Esophagus muscularis mucosa (tissue), 4 donors: ENCODE data around the gene CHAF1A. TPM values are rescaled to one million over a fixed set of nuclear protein-coding genes. Genes with fewer than 3 reads are reported as not detected.
A peak's percentile ranks its signal among the peaks of the same experiment; 100 is the strongest.

Experiments used
- DNase-seq: peaks from one replicate; pipeline ENCODE4 v3.0.0-alpha.2; 2017; ENCODE audit errors: extremely low spot score
- H3K27ac ChIP-seq, 4 donors: fragments of 200-600 bp; sonication (generic); replicated peaks in 1 of 4; 1 replicate in 3 of 4; 2 replicates in 1 of 4; pipeline ENCODE4 v1.5.1; 2016 to 2019; ENCODE audit warnings: mild to moderate bottlenecking in 1 of 4
- H3K27me3 ChIP-seq, 4 donors: fragments of 200-600 bp; sonication (generic); one replicate each; pipeline versions ENCODE4 v1.5.1 to v1.6.0; 2016 to 2019
- H3K36me3 ChIP-seq, 4 donors: fragments of 200-600 bp; sonication (generic); one replicate each; pipeline ENCODE4 v1.5.1; 2016 to 2019
- H3K4me1 ChIP-seq, 4 donors: fragments of 200-600 bp; sonication (generic); one replicate each; pipeline ENCODE4 v1.5.1; 2016 to 2019
- H3K4me3 ChIP-seq, 4 donors: fragments of 200-600 bp; sonication (generic); 1 replicate in 2 of 4; 2 replicates in 2 of 4; pipeline ENCODE4 v1.5.1; 2016 to 2019; ENCODE audit warnings: mild to moderate bottlenecking in 4 of 4, moderate library complexity in 1 of 4
- H3K9me3 ChIP-seq, 4 donors: fragments of 200-600 bp; sonication (generic); 1 replicate in 3 of 4; 2 replicates in 1 of 4; pipeline ENCODE4 v1.5.1; 2016 to 2019
- CTCF ChIP-seq, 3 experiments: fragments of 200-600 bp in 2 of 3; fragments of 450-650 bp in 1 of 3; sonication (generic) in 2 of 3; IDR thresholded peaks; one replicate each; pipeline ENCODE4 v1.5.1; 2017 to 2019; ENCODE audit warnings: antibody characterized with exemption in 3 of 3, mild to moderate bottlenecking in 2 of 3, moderate library complexity in 1 of 3
- EP300 ChIP-seq: sonication (generic); formaldehyde crosslinking; IDR thresholded peaks from one replicate; pipeline ENCODE4 v1.6.1; 2017; ENCODE audit warnings: antibody characterized with exemption
- POLR2A ChIP-seq: fragments of 450-650 bp; IDR thresholded peaks from one replicate; pipeline ENCODE4 v1.6.1; 2017; ENCODE audit warnings: antibody characterized with exemption, moderate library complexity, mild to moderate bottlenecking, low read depth
- POLR2AphosphoS5 ChIP-seq, 2 donors: sonication (generic); formaldehyde crosslinking; IDR thresholded peaks; one replicate each; pipeline ENCODE4 v1.6.1; 2017; ENCODE audit warnings: antibody characterized with exemption in 2 of 2
- WGBS: methylation state at CpG from one replicate; pipeline ENCODE4 v1.1.5; 2018; 5-methylcytosine and 5-hydroxymethylcytosine counted together
- intact Hi-C: fragments of 100-400 bp; cut with DNase I; formaldehyde crosslinking; loops from one replicate; pipeline ENCODE4 v1.15.1; 2023
- total RNA-seq, 4 donors: library from RNA; depleted of rRNA; stranded (reverse); fragments of >200 nt; gene quantifications; one replicate each; pipeline versions ENCODE4 v1.1.0 to v1.2.1, GENCODE V29; 2016

The CHAF1A gene
- total RNA-seq, 4 donors from 2014 or later: 4.6 to 14.6 (median 7.6) TPM

GRCh38 chr19:4403005-4403761 is 743 bp downstream of the CHAF1A start:
- Histone ChIP-seq H3K9me3 (no peaks in the 10 kb centered on the region), H3K4me3 (peak overlapping the region; percentile 78 to 98 (median 88)), H3K36me3 (no peaks in the 10 kb centered on the region), H3K27me3 (no peaks in the 10 kb centered on the region), H3K27ac (peak overlapping the region; percentile 79 to 94 (median 92)), H3K4me1 (peaks cover 35 to 44% (median 40%) of the 10 kb centered on the region in 4 donors)
- WGBS: 24% methylated on average over 10 of the region's 32 CpGs
- DNase-seq: no peak
- intact Hi-C loops: no loop called here
- TF ChIP-seq POLR2AphosphoS5 (IDR thresholded peaks at IDR 0.05) (no peak), EP300 (no peak)

- Histone ChIP-seq H3K4me1 (peaks cover 16 to 23% (median 21%) of the 10 kb centered on the region in 4 donors), H3K27me3 (no peaks in the 10 kb centered on the region), H3K27ac (no peak overlapping the region), H3K36me3 (peaks cover 0 to 16% (median 10%) of the 10 kb centered on the region in 4 donors), H3K4me3 (no peak overlapping the region), H3K9me3 (no peaks in the 10 kb centered on the region)
- intact Hi-C loops: no loop called here
- TF ChIP-seq EP300 (no peak), POLR2A (no peak), CTCF (IDR thresholded peaks at IDR 0.05) (no peak), POLR2AphosphoS5 (IDR thresholded peaks at IDR 0.05) (no peak)
- 76% methylated on average over 8 of the region's 8 CpGs for WGBS
- no peak for DNase-seq
Observed at GRCh38 chr19:4405977-4406376, 3.5 kb downstream of the CHAF1A start.

DNA sequence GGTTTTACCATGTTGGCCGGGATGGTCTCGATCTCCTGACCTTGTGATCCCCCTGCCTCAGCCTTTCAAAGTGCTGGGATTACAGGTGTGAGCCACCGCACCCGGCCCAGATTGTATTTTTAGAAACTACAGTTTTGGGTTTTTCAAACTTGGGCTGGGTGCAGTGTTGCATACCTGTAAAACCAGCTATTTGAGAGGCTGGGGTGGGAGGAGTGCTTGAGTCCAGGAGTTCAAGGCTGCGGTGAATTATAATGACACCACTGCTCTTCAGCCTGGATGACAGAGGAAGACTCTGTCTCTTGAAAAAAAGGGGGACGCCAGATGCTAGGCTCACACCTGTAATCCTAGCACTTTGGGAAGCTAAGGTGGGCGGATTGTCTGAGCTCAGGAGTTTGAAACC is 4.2 kb downstream of the CHAF1A start:
- DNase-seq: no peak
- Histone ChIP-seq H3K4me1 (peaks cover 10 to 17% (median 14%) of the 10 kb centered on the region in 4 donors), H3K27ac (no peak overlapping the region), H3K9me3 (no peaks in the 10 kb centered on the region), H3K27me3 (no peaks in the 10 kb centered on the region), H3K36me3 (peaks cover 0 to 16% (median 10%) of the 10 kb centered on the region in 4 donors), H3K4me3 (no peak overlapping the region)
- TF ChIP-seq POLR2AphosphoS5 (IDR thresholded peaks at IDR 0.05): no peak
- no peak for TF ChIP-seq EP300
- TF ChIP-seq POLR2A: no peak
- no peak for TF ChIP-seq CTCF (IDR thresholded peaks at IDR 0.05)
- intact Hi-C loops: no loop called here
- 100% methylated on average over 4 of the region's 7 CpGs for WGBS

DNA sequence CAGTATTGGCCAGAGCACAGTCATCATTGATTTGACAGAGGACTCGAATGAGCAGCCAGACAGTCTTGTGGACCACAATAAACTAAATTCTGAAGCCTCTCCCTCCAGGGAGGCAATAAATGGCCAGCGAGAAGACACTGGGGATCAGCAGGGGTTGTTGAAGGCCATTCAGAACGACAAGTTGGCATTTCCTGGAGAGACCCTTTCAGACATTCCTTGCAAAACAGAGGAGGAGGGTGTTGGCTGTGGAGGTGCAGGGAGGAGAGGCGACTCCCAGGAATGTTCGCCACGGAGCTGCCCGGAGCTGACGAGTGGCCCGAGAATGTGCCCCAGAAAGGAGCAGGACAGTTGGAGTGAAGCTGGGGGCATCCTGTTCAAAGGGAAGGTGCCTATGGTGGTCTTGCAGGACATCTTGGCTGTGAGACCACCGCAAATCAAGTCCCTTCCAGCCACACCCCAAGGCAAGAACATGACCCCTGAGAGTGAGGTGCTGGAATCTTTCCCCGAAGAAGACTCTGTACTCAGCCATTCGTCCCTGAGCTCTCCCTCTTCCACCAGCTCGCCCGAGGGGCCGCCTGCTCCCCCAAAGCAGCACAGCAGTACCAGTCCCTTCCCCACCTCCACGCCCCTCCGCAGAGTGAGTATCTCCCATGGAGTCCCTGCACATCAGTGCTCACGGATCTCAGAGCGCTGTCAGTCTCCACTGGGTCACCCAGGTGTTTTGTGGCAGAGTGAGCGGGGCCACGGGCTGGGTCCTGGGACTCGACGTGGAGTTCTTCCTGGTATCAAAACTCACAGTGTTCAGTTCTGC is 6.9 kb downstream of the CHAF1A start:
- intact Hi-C loops: no loop called here
- no peaks in the 10 kb centered on the region for H3K9me3 ChIP-seq
- H3K36me3 ChIP-seq: peaks cover 0 to 28% (median 10%) of the 10 kb centered on the region in 4 donors
- no peak overlapping the region for H3K27ac ChIP-seq
- no peak overlapping the region for H3K4me3 ChIP-seq
- H3K4me1 ChIP-seq: peaks cover 0 to 3% (median under 1%) of the 10 kb centered on the region in 4 donors
- no peak for DNase-seq
- TF ChIP-seq POLR2AphosphoS5 (IDR thresholded peaks at IDR 0.05): no peak
- TF ChIP-seq CTCF (IDR thresholded peaks at IDR 0.05): no peak
- TF ChIP-seq EP300: no peak
- WGBS: 92% methylated on average over 21 of the region's 23 CpGs
- H3K27me3 ChIP-seq: no peaks in the 10 kb centered on the region

DNA sequence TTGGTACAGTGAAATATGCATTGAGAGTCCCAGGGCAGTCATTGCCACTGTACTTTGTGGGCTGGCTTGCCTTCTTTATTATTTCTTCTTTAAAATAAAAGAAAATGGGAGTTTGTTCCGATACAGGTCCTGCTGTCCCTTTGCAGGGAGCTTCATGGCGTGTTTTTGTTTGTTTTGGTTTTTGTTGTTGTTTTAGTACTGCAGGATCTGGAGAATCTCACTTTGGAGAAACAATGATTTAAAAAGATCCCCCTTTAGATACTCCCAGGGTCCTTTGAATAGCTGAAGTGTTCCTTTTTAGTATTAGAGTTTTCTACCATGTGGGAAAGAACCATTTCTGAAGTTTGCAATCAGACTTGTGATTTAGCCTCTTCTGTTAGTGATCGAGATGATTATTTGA is 11.1 kb downstream of the CHAF1A start:
- no peak for DNase-seq
- intact Hi-C loops: no loop called here
- 95% methylated on average over 3 of the region's 3 CpGs for WGBS
- Histone ChIP-seq H3K9me3 (no peaks in the 10 kb centered on the region), H3K36me3 (peaks cover 0 to 28% (median 10%) of the 10 kb centered on the region in 4 donors), H3K27ac (no peak overlapping the region), H3K27me3 (no peaks in the 10 kb centered on the region), H3K4me3 (no peak overlapping the region), H3K4me1 (peaks cover 0 to 19% (median 17%) of the 10 kb centered on the region in 4 donors)
- TF ChIP-seq POLR2AphosphoS5 (IDR thresholded peaks at IDR 0.05): no peak
- no peak for TF ChIP-seq CTCF (IDR thresholded peaks at IDR 0.05)
- no peak for TF ChIP-seq POLR2A
- no peak for TF ChIP-seq EP300
